ENCODE data around the gene CCDC188.

Gene CCDC188

GRCh38 chr22:20186183-20186870, 35.5 kb upstream of the CCDC188 start:
- no peak for DNase-seq (ENCODE audit: low read depth)
- no peak overlapping the region for H3K4me3 ChIP-seq (ENCODE audit: low read depth, low read length)

GRCh38 chr22:20185750-20186149, 34.9 kb upstream of the CCDC188 start:
- DNase-seq (ENCODE audit: low read depth), result no peak
- H3K4me3 ChIP-seq (ENCODE audit: low read depth, low read length), result no peak overlapping the region

- no peak for DNase-seq (ENCODE audit: low read depth)
- H3K4me3 ChIP-seq (ENCODE audit: low read depth, low read length), result no peak overlapping the region
Measured at GRCh38 chr22:20184501-20185165, 33.8 kb upstream of the CCDC188 start.

- no peak for DNase-seq (ENCODE audit: low read depth)
- H3K4me3 ChIP-seq (ENCODE audit: low read depth, low read length), result no peak overlapping the region
Measured at GRCh38 chr22:20183823-20184222, 33.0 kb upstream of the CCDC188 start.

GRCh38 chr22:20183101-20183500, 32.2 kb upstream of the CCDC188 start:
- H3K4me3 ChIP-seq (ENCODE audit: low read depth, low read length), result no peak overlapping the region
- no peak for DNase-seq (ENCODE audit: low read depth)

GRCh38 chr22:20182365-20182764, 31.5 kb upstream of the CCDC188 start:
- H3K4me3 ChIP-seq (ENCODE audit: low read depth, low read length), result no peak overlapping the region
- no peak for DNase-seq (ENCODE audit: low read depth)

GRCh38 chr22:20181884-20182236, 31.0 kb upstream of the CCDC188 start:
- no peak for DNase-seq (ENCODE audit: low read depth)
- H3K4me3 ChIP-seq (ENCODE audit: low read depth, low read length), result no peak overlapping the region

- no peak for DNase-seq (ENCODE audit: low read depth)
- no peak overlapping the region for H3K4me3 ChIP-seq (ENCODE audit: low read depth, low read length)
Measured at GRCh38 chr22:20181194-20181883, 30.5 kb upstream of the CCDC188 start.

- DNase-seq (ENCODE audit: low read depth), result no peak
- no peak overlapping the region for H3K4me3 ChIP-seq (ENCODE audit: low read depth, low read length)
Measured at GRCh38 chr22:20180640-20181039, 29.8 kb upstream of the CCDC188 start.

- no peak overlapping the region for H3K4me3 ChIP-seq (ENCODE audit: low read depth, low read length)
- DNase-seq (ENCODE audit: low read depth), result no peak
Measured at GRCh38 chr22:20180245-20180630, 29.4 kb upstream of the CCDC188 start.

- no peak overlapping the region for H3K4me3 ChIP-seq (ENCODE audit: low read depth, low read length)
- DNase-seq (ENCODE audit: low read depth), result no peak
Measured at GRCh38 chr22:20179455-20180244, 28.8 kb upstream of the CCDC188 start.

- H3K4me3 ChIP-seq (ENCODE audit: low read depth, low read length), result no peak overlapping the region
- no peak for DNase-seq (ENCODE audit: low read depth)
Measured at GRCh38 chr22:20178915-20179227, 28.0 kb upstream of the CCDC188 start.

- DNase-seq (ENCODE audit: low read depth), result no peak
- no peak overlapping the region for H3K4me3 ChIP-seq (ENCODE audit: low read depth, low read length)
Measured at GRCh38 chr22:20178075-20178914, 27.4 kb upstream of the CCDC188 start.

GRCh38 chr22:20177217-20177911, 26.5 kb upstream of the CCDC188 start:
- H3K4me3 ChIP-seq (ENCODE audit: low read depth, low read length), result no peak overlapping the region
- no peak for DNase-seq (ENCODE audit: low read depth)

GRCh38 chr22:20176421-20177085, 25.7 kb upstream of the CCDC188 start:
- DNase-seq (ENCODE audit: low read depth), result no peak
- no peak overlapping the region for H3K4me3 ChIP-seq (ENCODE audit: low read depth, low read length)

- DNase-seq (ENCODE audit: low read depth), result no peak
- H3K4me3 ChIP-seq (ENCODE audit: low read depth, low read length), result no peak overlapping the region
Measured at GRCh38 chr22:20175597-20175900, 24.7 kb upstream of the CCDC188 start.

- no peak overlapping the region for H3K4me3 ChIP-seq (ENCODE audit: low read depth, low read length)
- no peak for DNase-seq (ENCODE audit: low read depth)
Measured at GRCh38 chr22:20174785-20175596, 24.1 kb upstream of the CCDC188 start.

- DNase-seq (ENCODE audit: low read depth), result no peak
- no peak overlapping the region for H3K4me3 ChIP-seq (ENCODE audit: low read depth, low read length)
Measured at GRCh38 chr22:20173772-20174171, 22.9 kb upstream of the CCDC188 start.

Measured in skeletal muscle cell (primary cell).